Gastrocnemius medialis (tissue), 4 donors: ENCODE measurements around the gene RNF121. TPM values are rescaled to one million over a fixed set of nuclear protein-coding genes. Genes with fewer than 3 reads are reported as not detected.

Source experiments
- ATAC-seq, 2 donors: fragments of 150-250 bp; one replicate each; pipeline ENCODE4 v1.9.1; 2016
- DNase-seq, 2 donors: peaks; one replicate each; pipeline ENCODE4 v3.0.0-alpha.2; 2019
- H3K27ac ChIP-seq, 4 donors: fragments of 200-600 bp; sonication (generic); 1 replicate in 1 of 4; 2 replicates in 3 of 4; pipeline ENCODE4 v1.5.1; 2016 to 2018; ENCODE audit warnings: mild to moderate bottlenecking in 2 of 4, moderate library complexity in 1 of 4
- H3K27me3 ChIP-seq, 3 donors: fragments of 200-600 bp; sonication (generic) in 2 of 3; 1 replicate in 1 of 3; 2 replicates in 2 of 3; pipeline versions ENCODE4 v1.5.1 to v1.6.0; 2016 to 2019; ENCODE audit warnings: mild to moderate bottlenecking in 1 of 3, moderate library complexity in 1 of 3
- H3K36me3 ChIP-seq, 2 donors: fragments of 200-600 bp; sonication (generic) in 1 of 2; one replicate each; pipeline ENCODE4 v1.5.1; 2017 to 2018
- H3K4me1 ChIP-seq, 2 donors: fragments of 200-600 bp; sonication (generic) in 1 of 2; one replicate each; pipeline ENCODE4 v1.5.1; 2016 to 2017; ENCODE audit warnings: mild to moderate bottlenecking in 2 of 2
- H3K4me3 ChIP-seq, 4 donors: fragments of 200-600 bp; sonication (generic) in 3 of 4; 1 replicate in 1 of 4; 2 replicates in 3 of 4; pipeline ENCODE4 v1.5.1; 2016 to 2019; ENCODE audit warnings: mild to moderate bottlenecking in 2 of 4
- H3K9me3 ChIP-seq, 3 donors: fragments of 200-600 bp; sonication (generic) in 2 of 3; 1 replicate in 1 of 3; 2 replicates in 2 of 3; pipeline ENCODE4 v1.5.1; 2016 to 2019
- POLR2A ChIP-seq, 2 donors: fragments of 450-650 bp; IDR thresholded peaks; one replicate each; pipeline ENCODE4 v1.6.1; 2017; ENCODE audit warnings: antibody characterized with exemption in 2 of 2, mild to moderate bottlenecking in 2 of 2, moderate library complexity in 2 of 2
- in situ Hi-C, 4 donors: fragments of 200-750 bp; cut with MboI; loops; one replicate each; pipeline versions ENCODE4 v1.15.0 to v1.8.0; 2017; ENCODE audit warnings: low sequenced_read_pairs in 4 of 4
- intact Hi-C: fragments of 100-400 bp; cut with DNase I; formaldehyde crosslinking; loops from one replicate; pipeline ENCODE4 v1.15.1; 2023; ENCODE audit warnings: low total_unique reads
- total RNA-seq, 4 donors: library from RNA; depleted of rRNA; stranded (reverse); fragments of >200 nt; gene quantifications; one replicate each; pipeline versions ENCODE4 v1.1.0 to v1.2.3, GENCODE V29; 2016
- TF ChIP-seq, protein P1 (sequence below), 5 experiments: fragments of 450-650 bp in 3 of 5; fragments of 200-600 bp in 2 of 5; sonication (generic) in 2 of 5; IDR thresholded peaks in 4 of 5; conservative IDR thresholded peaks in 1 of 5; 1 replicate in 4 of 5; 2 replicates in 1 of 5; pipeline ENCODE4 v1.5.1; 2016 to 2019; ENCODE audit warnings: antibody characterized with exemption in 5 of 5, mild to moderate bottlenecking in 3 of 5, moderate library complexity in 3 of 5

Gene RNF121
- total RNA-seq, 4 donors from 2014 or later = 25.0 to 35.5 (median 26.7) TPM

DNA sequence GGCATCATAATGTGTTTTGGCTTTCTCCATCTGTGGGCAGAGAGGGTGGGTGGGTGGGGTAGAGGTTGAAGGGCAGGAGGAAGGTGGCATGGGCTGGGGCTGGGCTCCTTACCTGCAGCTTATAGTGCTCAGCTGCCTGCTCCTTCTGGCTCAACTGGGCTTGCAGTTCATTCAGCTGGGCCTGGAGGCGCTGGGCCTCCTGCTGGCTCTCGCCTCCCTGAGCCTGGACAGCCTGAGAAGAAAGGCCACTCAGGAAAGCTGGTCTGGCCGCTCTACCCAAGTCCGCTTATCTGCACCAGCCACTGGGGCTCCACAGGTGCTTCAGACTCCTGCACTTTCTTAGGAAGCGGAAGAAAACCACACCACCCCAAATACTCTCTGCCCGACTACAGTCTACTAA, 80.3 kb downstream of the RNF121 start:
- DNase-seq (no peak), ATAC-seq (no peak)
- TF ChIP-seq, protein P1, sequence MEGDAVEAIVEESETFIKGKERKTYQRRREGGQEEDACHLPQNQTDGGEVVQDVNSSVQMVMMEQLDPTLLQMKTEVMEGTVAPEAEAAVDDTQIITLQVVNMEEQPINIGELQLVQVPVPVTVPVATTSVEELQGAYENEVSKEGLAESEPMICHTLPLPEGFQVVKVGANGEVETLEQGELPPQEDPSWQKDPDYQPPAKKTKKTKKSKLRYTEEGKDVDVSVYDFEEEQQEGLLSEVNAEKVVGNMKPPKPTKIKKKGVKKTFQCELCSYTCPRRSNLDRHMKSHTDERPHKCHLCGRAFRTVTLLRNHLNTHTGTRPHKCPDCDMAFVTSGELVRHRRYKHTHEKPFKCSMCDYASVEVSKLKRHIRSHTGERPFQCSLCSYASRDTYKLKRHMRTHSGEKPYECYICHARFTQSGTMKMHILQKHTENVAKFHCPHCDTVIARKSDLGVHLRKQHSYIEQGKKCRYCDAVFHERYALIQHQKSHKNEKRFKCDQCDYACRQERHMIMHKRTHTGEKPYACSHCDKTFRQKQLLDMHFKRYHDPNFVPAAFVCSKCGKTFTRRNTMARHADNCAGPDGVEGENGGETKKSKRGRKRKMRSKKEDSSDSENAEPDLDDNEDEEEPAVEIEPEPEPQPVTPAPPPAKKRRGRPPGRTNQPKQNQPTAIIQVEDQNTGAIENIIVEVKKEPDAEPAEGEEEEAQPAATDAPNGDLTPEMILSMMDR (IDR thresholded peaks at IDR 0.05 in 4 of 5, conservative IDR thresholded peaks at IDR 0.05 in 1 of 5) = no peak
- TF ChIP-seq POLR2A (IDR thresholded peaks at IDR 0.05) = no peak
- Histone ChIP-seq H3K27me3 (no peaks in the 10 kb centered on the region), H3K27ac (no peak overlapping the region), H3K4me3 (no peak overlapping the region), H3K36me3 (peaks cover 11 to 89% of the 10 kb centered on the region in 2 donors), H3K9me3 (no peaks in the 10 kb centered on the region), H3K4me1 (peaks cover 36 to 44% of the 10 kb centered on the region in 2 donors)
- in situ Hi-C loops = no loop called here
- intact Hi-C loops = no loop called here

DNA sequence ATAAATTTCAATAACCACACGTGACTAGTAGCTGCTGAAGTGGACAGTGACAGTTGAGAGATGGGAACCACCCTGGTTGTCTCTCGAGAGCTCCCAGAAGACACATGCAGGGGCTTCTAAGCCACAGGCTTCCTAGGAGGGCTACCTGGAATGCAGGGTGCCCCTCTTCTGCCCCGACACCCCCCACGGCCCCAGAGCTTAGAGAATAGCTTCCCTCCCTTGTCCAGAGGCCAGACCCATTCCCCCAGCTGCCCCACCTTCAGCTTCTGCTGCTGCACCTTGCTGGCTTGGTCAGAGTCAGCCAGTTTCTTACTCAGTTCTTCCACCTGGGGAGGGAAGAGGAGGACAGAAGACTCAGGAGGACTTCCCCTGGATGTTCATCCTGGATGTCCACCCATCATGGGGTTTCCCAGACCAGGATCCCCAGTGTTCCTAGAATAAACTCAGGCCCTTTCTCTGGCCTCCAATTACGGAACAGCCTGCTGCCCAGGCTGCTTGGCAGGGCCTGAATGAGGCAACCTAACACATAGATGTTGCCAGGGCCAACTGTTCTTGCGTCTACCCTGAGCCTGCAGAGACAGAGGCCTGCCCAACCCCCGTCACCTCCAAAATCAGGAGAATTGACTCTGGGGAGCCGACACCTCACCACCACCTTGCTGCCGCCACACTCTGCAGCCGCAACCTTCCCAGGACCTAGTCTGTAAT, 81.8 kb downstream of the RNF121 start:
- Histone ChIP-seq H3K27ac (peak overlapping the region in 1 of 4 donors; percentile 33), H3K4me1 (peaks cover 43 to 44% of the 10 kb centered on the region in 2 donors), H3K4me3 (no peak overlapping the region), H3K9me3 (no peaks in the 10 kb centered on the region), H3K36me3 (peaks cover 9 to 89% of the 10 kb centered on the region in 2 donors), H3K27me3 (no peaks in the 10 kb centered on the region)
- DNase-seq (peak in 1 of 2 donors; percentile 59), ATAC-seq (peak in 1 of 2 donors; percentile 44)
- intact Hi-C loops = no loop called here
- in situ Hi-C loops = no loop called here
- TF ChIP-seq, protein P1 (IDR thresholded peaks at IDR 0.05 in 4 of 5, conservative IDR thresholded peaks at IDR 0.05 in 1 of 5) = no peak
- TF ChIP-seq POLR2A (IDR thresholded peaks at IDR 0.05) = no peak

DNA sequence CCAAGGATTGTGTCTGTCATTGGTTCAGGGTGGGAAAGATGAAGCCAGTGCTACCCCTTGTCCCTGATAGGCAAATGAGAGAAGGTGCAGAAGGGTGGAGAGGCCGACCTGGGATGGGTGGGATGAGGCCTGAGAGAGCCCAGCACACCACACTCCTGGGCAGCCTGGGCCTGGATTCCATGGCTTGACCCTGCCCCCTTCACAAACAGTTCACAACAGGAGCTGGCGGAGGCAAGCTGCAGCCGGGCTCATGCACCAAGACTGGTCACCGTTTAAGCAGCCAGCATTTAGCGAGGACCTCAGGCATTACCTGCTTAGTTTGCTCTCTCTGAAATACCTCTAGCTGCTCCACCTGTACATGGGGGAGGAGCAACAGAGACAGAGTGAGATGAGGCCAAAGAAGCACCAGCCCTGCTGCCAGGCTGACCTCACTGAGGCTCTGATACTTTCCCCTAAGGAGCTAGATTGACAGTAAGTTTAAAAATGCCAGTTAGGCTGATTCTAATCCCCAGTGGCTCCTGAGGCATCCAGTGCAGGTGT, 83.3 kb downstream of the RNF121 start:
- TF ChIP-seq, protein P1 (IDR thresholded peaks at IDR 0.05 in 4 of 5, conservative IDR thresholded peaks at IDR 0.05 in 1 of 5) = no peak
- TF ChIP-seq POLR2A (IDR thresholded peaks at IDR 0.05) = no peak
- H3K9me3 ChIP-seq = no peaks in the 10 kb centered on the region
- H3K27ac ChIP-seq = peak overlapping the region in 3 of 4 donors; percentile 9 to 66 (median 38)
- no peak overlapping the region for H3K4me3 ChIP-seq
- ATAC-seq (no peak), DNase-seq (no peak)
- in situ Hi-C loops (no loop called here), intact Hi-C loops (no loop called here)
- peaks cover 43 to 44% of the 10 kb centered on the region in 2 donors for H3K4me1 ChIP-seq
- peaks cover 0 to 89% of the 10 kb centered on the region in 2 donors for H3K36me3 ChIP-seq
- H3K27me3 ChIP-seq = no peaks in the 10 kb centered on the region

DNA sequence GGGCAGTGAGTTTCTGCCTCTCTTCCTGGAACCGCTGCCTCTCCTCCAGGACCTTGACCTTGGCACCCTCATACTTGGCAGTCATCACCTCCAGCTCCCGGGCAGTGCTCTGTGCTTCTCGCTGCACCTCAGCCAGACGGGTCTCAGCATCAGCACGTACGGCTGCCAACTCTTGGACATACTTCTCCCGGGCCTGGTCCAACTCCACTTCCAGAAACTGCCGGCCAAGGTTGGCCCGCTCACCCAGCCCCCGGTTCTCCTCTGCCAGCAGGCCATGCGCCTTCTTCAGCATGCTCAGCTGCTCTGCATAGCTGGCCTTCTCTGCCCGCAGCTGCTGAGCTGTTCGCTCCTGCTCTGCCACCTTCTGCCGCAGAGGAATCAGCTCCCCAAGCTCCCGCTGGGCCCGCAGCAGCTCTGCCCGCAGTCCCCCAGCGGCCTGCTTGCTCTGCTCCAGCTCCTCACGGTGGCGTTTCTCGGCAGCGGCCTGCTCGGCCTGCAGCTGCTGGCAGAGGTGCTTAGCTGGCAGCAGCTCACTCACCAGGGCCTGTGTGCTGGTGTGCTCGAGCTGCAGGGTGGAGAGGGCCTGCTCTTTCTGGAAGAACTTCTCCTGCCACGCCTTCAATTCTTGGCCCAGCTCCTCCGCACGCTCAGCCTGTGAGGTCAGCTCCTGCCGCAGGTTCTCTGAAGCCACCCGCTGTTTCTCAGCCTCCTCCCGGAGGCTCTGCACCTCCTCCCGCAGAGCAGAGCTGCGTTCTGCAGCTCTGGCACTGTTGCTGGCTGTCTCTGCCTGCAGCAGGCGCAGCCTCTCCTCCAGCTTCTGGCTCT, 84.3 kb downstream of the RNF121 start:
- ATAC-seq = peak; percentile 73 to 77
- in situ Hi-C loops (no loop called here), intact Hi-C loops (no loop called here)

More for the DNA sequence above, 84.3 kb downstream of the RNF121 start:
- H3K9me3 ChIP-seq = no peaks in the 10 kb centered on the region
- peak overlapping the region; percentile 28 to 66 (median 50) for H3K27ac ChIP-seq
- H3K4me3 ChIP-seq = no peak overlapping the region
- peak; percentile 70 to 90 for DNase-seq
- peaks cover 43 to 44% of the 10 kb centered on the region in 2 donors for H3K4me1 ChIP-seq
- no peaks in the 10 kb centered on the region for H3K27me3 ChIP-seq
- H3K36me3 ChIP-seq = peaks cover 0 to 89% of the 10 kb centered on the region in 2 donors
- TF ChIP-seq, protein P1 (IDR thresholded peaks at IDR 0.05 in 4 of 5, conservative IDR thresholded peaks at IDR 0.05 in 1 of 5) = no peak
- no peak for TF ChIP-seq POLR2A (IDR thresholded peaks at IDR 0.05)
